Skin epidermis (tissue), 12 donors: ENCODE results near the gene AOAH.
A peak's percentile ranks its signal among the peaks of the same experiment; 100 is the strongest.

Source experiments
- H3K27ac ChIP-seq, 21 experiments: fragments of 200-600 bp; sonication (generic) in 11 of 21; one replicate each; pipeline ENCODE4 v1.5.0; 2020; ENCODE audit warnings: mild to moderate bottlenecking in 3 of 21, inconsistent platforms in 2 of 21, moderate library complexity in 2 of 21
- H3K4me3 ChIP-seq, 7 experiments: fragments of 200-600 bp; sonication (generic) in 2 of 7; one replicate each; pipeline ENCODE4 v1.5.0; 2020; ENCODE audit warnings: inconsistent platforms in 2 of 7, mild to moderate bottlenecking in 2 of 7, moderate library complexity in 1 of 7

AOAH gene

DNA sequence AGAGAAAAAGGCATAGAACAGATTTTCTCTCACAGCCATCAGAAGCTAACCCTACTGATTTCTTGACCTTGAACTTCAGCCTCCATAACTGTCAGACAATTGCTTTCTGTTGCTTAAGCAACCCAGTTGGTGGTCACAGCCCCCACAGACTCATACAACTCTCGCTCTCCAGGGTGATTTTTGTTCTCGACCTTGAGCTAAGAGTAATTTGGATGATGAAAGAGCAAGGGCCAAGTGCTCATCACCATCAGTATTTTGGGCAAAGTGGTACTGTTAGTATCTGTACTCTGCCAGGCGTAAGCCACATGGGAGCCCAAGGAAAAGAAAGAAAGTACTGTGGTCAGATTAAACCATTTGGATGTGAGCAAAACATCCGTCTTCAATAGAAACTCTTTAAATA, 81.9 kb downstream of the AOAH start:
- Histone ChIP-seq H3K27ac (no peak overlapping the region), H3K4me3 (no peak overlapping the region)

DNA sequence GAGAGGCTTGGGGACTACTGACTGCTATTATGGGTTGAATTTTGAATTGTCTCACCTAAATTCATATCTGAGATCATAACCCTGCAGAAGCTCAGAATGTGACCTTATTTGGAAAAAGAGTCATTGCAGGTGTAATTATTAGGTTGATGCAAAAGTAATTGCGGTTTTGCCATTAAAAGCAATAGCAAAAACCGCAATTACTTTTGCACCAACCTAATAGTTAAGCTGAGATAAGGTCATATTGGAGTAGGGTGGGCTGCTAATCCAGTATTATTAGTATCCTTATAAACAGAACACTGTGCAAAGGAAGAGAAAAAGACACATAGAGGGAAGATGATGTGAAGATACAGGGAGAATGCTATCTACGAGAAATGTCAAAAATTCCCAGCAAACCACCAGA, 82.3 kb downstream of the AOAH start:
- no peak overlapping the region for H3K4me3 ChIP-seq
- no peak overlapping the region for H3K27ac ChIP-seq

DNA sequence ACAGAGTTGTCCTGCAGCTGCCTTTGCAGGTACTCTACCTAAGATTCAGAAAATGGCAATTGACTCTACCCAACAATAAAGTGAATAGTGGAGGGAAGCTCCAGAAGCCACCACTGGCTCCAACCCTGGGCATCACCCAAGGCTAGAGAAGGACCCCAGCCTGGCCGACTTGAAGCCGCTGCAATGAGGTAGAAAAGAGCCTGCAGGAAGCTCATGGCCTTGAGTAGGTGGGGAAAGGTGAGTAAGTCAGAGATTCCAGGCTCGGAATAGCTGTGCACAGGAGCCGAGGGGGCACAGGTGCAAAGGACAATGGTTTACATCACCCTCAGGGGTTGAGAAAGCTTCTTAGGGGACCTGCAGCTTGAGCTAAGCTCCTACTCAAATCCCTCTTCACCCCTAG, 83.6 kb downstream of the AOAH start:
- Histone ChIP-seq H3K27ac (peak overlapping the region in 4 of 21 experiments; percentile 4 to 75 (median 53)), H3K4me3 (no peak overlapping the region)

DNA sequence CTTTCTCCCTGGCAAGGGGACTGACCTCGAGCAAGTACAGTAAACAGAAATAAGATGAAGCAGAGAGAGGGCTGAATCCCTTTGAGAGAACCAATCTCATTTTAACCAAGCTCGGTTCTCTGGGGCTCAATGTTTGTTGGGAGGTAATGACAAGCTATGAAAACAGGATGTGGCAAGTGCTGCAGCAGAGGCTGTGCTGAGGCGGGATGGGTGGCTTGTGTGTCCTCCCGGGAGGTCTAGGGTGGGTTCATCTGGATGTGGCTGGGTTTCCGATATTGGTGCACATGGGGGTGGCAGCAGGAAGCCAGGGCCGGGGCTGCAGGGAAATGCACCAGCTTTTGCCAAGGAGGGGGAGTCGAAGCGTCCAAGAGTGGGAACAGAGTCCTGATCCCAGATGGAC, 84.5 kb downstream of the AOAH start:
- H3K4me3 ChIP-seq: no peak overlapping the region
- H3K27ac ChIP-seq: peak overlapping the region in 5 of 21 experiments; percentile 4 to 75 (median 37)

DNA sequence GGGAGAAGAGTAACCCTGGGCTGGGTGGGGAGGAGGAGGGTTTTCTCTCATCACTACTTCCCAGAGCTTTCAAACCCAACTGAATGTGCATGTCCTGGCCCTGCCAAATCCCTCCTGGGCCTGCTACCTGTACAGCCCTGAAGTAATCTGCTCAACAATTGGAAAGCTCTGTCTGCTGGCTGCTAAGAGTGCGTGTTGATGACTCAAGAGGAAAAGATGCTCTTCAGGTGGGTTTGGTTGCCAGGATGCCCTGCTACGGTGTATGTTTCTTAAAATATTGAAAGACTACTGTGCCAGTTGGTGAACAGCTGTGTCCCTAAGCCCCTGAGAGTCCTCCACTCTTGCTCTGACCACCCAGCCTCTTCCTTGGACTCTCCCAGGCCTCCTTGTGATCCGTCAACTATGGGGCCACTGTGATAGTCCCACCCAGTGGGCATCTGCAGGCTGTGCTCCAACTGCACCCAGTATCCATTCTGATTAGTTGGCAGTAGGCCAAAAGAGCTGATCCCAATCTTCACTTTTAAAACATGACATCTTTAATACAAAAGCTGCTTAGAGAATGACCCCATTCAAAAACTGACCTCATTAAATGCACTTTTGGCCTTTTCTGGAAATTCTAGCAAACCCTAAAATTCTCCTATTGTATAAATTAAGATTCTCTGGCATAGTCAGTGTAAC, 85.6 kb downstream of the AOAH start:
- Histone ChIP-seq H3K27ac (peak overlapping the region in 3 of 21 experiments; percentile 47 to 75 (median 56)), H3K4me3 (no peak overlapping the region)

DNA sequence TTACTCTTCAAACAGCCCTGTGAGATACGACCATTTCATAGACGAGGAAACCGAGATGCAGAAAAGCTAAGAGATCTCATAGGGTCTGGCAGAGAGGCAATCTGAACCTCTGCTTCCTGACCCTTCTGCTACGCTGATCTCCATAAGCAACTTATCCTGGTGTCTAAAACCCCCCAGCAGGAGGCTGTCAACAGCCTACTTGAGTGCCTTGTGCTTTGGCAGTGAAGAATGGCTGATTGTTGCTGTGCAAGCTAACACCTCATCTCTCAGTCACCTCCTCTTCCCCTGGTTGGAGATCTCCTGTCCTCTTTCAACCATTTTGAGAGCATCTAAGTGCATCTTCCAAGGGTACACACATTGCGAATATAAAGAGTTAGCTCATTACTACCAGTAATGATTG, 86.2 kb downstream of the AOAH start:
- Histone ChIP-seq H3K4me3 (no peak overlapping the region), H3K27ac (peak overlapping the region in 2 of 21 experiments; percentile 56 to 75)

DNA sequence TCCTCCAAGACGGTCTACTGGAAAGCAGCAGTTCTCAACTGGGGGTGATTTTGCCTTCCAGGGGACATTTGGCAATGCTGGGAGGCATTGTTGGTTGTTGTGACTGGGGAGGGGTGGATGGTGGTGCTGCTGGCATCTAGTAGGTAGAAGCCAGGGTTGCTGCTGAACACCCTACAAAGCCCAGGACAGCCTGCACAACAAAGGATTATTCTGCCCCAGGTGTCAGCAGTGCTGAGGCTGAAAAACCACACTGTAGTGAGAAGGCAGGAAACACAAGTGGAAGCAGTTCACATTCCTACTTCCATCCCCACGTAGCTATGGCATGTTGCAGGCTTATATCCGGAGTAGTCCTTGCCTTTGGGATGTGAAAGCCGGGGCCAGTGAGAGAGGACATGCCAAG, 86.9 kb downstream of the AOAH start:
- H3K4me3 ChIP-seq: no peak overlapping the region
- peak overlapping the region in 1 of 21 experiments; percentile 1 for H3K27ac ChIP-seq

DNA sequence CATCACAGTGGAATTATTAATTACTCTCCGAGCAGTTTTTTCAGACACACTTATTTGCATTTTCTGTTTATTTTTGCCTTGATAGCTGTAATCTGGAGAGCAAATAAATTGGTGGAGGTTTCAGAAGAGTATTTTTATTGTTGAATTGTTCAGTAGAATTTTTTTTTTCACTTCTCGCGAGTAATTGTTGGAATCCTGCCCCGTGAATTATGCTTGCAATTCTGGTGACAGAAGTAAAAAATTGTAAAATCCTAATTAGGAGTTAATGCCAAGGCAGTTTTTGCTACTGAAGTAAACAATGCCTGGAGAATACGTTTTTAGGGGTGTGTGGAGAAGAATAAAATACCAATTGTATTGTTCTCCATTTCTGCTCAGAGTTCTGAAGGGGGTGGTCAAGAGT, 88.2 kb downstream of the AOAH start:
- no peak overlapping the region for H3K4me3 ChIP-seq
- no peak overlapping the region for H3K27ac ChIP-seq

DNA sequence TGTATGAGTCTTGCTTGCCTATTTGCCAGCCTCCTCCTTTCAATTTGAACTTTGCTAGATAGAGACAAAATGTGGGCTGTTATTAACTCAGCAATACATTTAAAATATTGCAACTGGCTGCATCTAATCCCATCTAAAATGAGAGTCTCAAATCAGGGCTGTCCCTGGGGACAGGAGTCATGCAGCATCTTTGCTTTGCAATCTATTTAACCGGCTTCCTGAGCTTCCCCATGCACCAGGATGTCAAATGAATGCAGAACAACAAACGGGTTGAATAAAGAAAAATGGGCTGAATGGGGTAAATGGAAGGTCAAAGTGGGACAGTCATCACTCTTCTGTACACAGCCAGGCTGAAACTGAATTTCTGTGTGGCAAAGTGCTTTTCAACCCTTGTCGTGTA, 89.2 kb downstream of the AOAH start:
- Histone ChIP-seq H3K4me3 (no peak overlapping the region), H3K27ac (no peak overlapping the region)

DNA sequence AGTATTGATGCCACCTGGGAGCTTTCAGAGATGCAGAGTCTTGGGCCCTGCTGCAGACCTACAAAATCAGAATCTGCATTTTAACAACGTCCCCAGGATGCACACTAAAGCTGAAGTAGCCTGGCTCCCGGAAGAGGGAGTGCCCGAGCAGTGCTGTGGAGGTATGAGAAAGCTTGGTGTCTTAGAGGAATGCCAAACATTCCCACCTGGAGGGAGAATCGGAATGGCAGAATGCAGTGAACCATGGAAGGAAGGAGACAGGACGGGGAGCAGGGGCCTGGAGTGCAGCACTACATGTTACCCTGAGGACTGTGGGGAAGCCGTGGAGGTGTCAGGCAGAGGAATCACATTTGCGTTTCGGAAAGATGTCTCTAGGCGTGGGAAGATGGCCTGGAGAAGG, 90.9 kb downstream of the AOAH start:
- Histone ChIP-seq H3K4me3 (no peak overlapping the region), H3K27ac (no peak overlapping the region)

DNA sequence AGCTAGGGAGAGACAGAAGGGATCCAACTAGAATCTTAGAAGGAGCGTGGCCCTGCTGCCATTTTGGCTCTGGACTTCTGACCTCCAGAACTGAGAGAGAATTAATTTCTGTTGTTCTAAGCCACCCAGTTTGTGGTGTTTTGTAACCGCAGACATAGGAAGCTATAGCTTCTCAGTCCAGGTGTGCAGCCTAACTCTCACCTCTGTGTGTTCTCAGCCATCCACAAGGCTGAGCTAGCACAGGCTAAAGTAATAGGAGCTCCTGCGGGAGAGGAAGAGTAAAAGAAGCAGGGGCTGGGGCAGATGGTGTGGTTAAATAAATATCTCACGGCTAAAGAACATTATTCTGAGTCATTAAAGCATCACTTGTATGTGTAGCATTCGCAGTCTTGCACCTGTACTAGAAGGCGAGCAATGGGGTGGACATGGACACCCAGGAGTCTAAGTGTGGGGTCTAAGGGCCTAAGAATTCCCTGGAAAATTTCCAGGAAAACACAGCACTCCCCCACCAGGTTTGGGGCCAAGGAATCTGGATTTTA, 94.1 kb downstream of the AOAH start:
- Histone ChIP-seq H3K4me3 (no peak overlapping the region), H3K27ac (no peak overlapping the region)

DNA sequence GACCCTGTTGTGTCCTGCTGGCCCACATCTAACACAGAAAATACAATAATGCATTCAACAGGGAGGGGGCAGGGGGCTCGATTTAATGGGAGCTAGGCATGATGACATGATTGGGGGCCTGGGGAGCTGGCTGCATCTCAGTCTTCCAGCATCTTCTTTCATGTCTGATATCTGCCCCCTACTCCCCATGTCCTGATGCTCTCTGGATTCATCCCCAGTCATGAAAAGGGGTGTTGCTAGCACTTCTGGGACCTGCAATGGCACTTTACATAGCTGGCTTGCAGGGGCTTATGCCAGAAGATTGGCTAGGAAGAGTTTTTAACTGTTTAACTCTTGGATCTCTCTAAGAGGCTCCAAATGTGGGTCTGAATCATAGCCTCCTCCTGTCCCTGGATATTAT, 94.9 kb downstream of the AOAH start:
- no peak overlapping the region for H3K4me3 ChIP-seq
- no peak overlapping the region for H3K27ac ChIP-seq

DNA sequence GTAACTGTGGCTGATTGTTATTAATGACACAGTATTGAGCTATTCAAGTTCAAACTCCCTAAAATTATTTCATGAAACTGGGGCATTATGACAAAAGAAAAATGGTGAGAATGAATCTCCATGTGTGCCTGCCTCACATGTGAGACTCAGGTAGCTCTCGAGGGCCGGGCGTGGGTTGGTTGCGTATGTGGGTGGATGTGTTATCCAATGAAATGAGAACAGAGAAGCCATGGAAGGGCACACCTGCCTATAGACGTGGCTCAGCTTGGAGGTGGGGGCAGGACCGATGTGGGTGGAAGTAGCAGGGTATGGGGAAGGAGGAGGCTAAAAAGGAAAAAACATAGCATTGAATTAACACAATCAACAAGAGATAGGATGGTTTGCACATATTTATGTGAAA, 96.5 kb downstream of the AOAH start:
- H3K27ac ChIP-seq: no peak overlapping the region

DNA sequence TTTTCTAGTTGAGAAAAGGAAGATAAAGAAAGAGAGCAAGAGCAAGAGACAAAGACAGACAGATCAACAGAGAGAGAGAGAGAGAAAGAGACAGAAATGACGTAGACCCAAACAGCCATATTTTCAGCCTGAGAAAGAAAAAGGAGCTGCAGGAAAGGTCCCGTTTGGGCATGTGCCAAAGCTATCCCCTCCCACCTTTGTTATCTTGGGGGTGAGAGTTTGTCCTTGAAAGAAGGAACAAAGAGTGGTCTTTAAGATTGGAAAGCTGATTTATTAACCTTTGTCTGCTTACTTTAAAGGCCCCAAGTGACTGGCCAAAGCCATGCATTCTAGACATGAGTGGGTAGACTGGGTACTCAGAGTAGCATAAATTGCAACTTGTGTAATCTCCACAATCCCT, 98.2 kb downstream of the AOAH start:
- Histone ChIP-seq H3K4me3 (no peak overlapping the region), H3K27ac (no peak overlapping the region)

More for the DNA sequence above, 96.5 kb downstream of the AOAH start:
- no peak overlapping the region for H3K4me3 ChIP-seq

DNA sequence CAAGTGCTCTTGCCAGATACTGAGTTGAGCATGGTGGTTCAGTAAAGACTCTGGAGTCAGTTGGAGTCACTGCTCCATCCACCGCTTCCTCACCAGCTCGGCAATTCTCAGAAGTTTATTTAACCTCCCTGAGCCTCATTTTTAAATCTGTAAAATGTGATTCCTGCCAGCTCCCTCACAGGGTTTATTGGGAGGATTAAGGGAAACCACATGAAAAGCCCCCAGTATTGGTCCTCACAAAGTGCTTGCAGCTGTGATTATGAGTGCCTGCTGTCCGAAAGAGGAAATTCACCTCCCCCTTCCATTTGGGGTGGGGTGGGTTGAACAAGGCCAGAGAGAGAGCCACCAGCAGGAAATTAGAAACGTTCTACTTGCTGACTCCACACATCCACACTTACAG, 99.0 kb downstream of the AOAH start:
- peak overlapping the region in 1 of 21 experiments; percentile 35 for H3K27ac ChIP-seq
- no peak overlapping the region for H3K4me3 ChIP-seq

DNA sequence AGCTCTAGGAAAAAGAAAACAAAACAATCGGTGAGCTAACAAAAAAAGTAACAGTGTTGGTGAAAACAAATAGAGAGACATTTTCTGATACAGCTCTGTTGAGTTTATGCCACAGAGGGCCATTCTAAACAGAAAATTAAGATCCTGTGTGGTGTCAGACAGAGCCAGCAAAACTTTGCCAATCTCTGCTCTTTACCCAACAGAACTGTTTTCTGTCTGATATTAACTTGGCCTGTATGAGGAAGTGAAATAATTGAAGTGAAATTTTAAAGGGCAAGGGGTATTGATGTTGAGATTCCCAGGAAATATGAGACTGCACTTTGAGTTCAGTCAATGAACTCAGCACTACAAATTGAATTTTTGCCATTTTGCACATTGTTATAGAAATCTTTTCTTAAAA, 101.0 kb downstream of the AOAH start:
- H3K4me3 ChIP-seq: no peak overlapping the region
- no peak overlapping the region for H3K27ac ChIP-seq

DNA sequence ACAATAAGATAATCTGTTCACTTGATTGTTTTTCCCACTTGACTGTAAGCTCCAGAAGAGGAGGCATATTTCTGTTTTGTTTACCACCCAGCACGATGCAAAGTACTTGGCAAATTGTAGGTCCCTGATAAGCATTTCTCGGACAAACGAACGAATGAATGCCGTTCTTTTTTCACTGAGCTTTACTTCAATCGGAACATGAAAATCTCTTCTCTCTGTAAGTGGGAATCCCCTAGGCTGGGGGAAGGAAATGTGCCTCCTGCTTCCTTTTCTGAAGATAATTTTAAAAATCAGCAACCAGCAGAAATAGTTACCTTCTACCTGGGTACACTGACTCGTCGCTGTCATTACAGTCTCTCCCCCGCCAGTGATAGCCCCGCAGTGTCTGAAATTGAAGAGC, 102.9 kb downstream of the AOAH start:
- H3K27ac ChIP-seq: no peak overlapping the region

DNA sequence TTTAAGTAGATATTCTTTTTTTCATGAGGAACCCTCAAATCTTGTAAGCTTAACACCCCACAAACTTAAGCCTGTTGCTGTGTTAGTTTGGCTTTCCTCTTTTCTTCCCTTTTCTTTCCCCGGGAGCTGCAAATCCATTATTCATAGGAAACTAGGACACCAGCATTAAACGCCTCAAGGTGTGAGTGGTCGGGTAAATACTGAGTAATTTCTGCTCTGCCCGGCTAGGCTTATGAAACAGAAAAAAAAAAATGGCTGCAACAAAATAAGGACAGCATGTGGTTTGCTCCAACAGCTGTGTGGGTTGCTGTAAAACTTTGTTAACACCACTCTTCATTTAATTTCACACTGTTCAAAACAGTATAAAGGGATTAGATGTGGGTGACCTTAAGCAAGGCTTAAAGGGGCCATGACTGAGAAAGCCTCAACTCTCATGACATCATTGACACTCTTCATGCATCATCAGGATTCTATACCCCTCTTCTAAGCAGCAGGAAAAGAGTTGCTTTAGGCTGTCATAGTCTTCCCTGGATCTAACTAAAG, 104.1 kb downstream of the AOAH start:
- H3K4me3 ChIP-seq: no peak overlapping the region
- no peak overlapping the region for H3K27ac ChIP-seq

More for the DNA sequence above, 102.9 kb downstream of the AOAH start:
- no peak overlapping the region for H3K4me3 ChIP-seq

DNA sequence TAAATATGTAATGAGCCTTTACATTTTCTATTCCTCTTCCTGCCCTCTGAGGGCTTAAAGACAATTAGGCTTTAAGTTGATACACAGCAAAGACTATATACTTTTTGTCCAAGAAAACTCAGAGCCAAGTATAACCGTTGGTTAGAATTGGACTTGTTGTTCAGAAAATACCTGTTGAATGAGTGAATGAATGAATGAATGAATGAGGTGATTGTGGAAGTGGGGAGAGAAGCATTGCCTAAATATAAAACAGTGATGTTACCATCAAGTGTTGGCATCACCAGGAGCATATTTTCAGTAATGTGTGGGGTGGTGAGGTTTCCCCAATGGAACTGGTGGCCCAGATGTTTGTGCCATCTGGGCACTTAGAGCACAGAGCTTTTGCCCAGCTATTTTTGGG, 106.9 kb downstream of the AOAH start:
- no peak overlapping the region for H3K4me3 ChIP-seq
- H3K27ac ChIP-seq: no peak overlapping the region

DNA sequence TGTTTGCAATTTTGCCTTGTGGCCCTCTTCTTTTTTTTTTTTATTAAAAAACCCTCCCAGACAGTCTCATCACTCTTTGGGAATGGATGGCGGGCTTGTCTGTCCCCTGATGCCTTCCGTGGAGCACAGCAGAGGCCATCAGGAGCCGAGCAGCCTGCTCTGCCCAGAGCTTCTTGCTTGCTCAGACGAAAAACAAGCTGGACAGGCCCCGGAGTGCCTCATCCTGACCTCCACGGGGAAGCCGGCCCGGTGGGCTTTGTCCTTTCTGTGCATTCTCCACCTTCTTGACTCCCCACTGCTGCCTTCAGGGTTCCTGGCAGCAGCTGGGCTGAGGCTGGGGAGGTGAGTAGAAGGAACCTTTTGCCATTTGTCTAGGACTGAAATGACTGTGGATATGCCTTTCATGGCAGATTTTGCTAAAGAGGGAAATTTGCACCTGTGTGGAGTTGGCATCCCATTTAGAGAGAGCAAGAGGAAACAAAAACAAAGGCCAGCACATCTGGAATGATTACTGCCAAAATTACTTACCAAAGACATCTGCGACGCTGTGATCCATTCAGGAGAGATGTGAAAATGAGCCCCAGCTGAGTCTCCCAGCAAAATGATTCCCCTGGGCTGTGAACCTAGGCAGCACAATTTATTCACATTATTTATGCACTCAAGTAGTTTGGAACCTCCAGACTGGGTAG, 108.3 kb downstream of the AOAH start:
- H3K27ac ChIP-seq: no peak overlapping the region
- H3K4me3 ChIP-seq: no peak overlapping the region

DNA sequence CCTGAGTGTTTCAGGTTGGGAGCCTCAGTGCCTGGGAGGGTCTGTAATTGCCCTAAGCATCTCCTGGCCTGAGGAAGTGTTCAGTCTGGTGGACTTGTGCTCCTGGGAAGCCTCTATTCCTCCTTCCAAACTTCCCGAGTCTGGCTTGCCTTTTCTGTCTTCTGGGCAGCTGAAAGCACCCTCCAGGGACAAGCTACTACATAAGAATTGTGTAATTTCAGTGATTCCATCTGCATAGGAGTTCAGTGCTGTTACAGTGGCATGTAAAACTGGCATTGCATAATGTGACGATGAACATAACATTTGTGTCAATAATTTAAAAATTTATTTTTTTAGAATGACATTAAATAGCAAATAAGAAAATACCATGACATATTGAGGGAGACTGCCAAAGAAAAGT, 109.3 kb downstream of the AOAH start:
- no peak overlapping the region for H3K4me3 ChIP-seq
- no peak overlapping the region for H3K27ac ChIP-seq
